Measurements from ENCODE around the gene RBM38.

RBM38 gene

GRCh38 chr20:57420571-57421252 is 29.5 kb downstream of the RBM38 start:
- no peak overlapping the region for H3K4me3 ChIP-seq (ENCODE audit: low read length)
- DNase-seq (ENCODE audit: low read depth), result no peak
- no peak for TF ChIP-seq CTCF (IDR thresholded peaks at IDR 0.05; ENCODE audit: insufficient read depth, low read depth, low read length, missing control alignments)

GRCh38 chr20:57421253-57422220 is 30.3 kb downstream of the RBM38 start:
- TF ChIP-seq CTCF (IDR thresholded peaks at IDR 0.05; ENCODE audit: insufficient read depth, low read depth, low read length, missing control alignments), result no peak
- no peak overlapping the region for H3K4me3 ChIP-seq (ENCODE audit: low read length)
- no peak for DNase-seq (ENCODE audit: low read depth)

GRCh38 chr20:57422254-57422653 is 31.1 kb downstream of the RBM38 start:
- H3K4me3 ChIP-seq (ENCODE audit: low read length), result no peak overlapping the region
- TF ChIP-seq CTCF (IDR thresholded peaks at IDR 0.05; ENCODE audit: insufficient read depth, low read depth, low read length, missing control alignments), result no peak
- no peak for DNase-seq (ENCODE audit: low read depth)

- H3K4me3 ChIP-seq (ENCODE audit: low read length), result no peak overlapping the region
- no peak for DNase-seq (ENCODE audit: low read depth)
- TF ChIP-seq CTCF (IDR thresholded peaks at IDR 0.05; ENCODE audit: insufficient read depth, low read depth, low read length, missing control alignments), result no peak
Observed at GRCh38 chr20:57425150-57426013, 34.2 kb downstream of the RBM38 start.

- TF ChIP-seq CTCF (IDR thresholded peaks at IDR 0.05; ENCODE audit: insufficient read depth, low read depth, low read length, missing control alignments), result no peak
- H3K4me3 ChIP-seq (ENCODE audit: low read length), result no peak overlapping the region
- DNase-seq (ENCODE audit: low read depth), result no peak
Observed at GRCh38 chr20:57426271-57426689, 35.1 kb downstream of the RBM38 start.

GRCh38 chr20:57426831-57427230 is 35.6 kb downstream of the RBM38 start:
- no peak for TF ChIP-seq CTCF (IDR thresholded peaks at IDR 0.05; ENCODE audit: insufficient read depth, low read depth, low read length, missing control alignments)
- H3K4me3 ChIP-seq (ENCODE audit: low read length), result no peak overlapping the region
- no peak for DNase-seq (ENCODE audit: low read depth)

Measured in epithelial cell of esophagus (primary cell).